Measurements from ENCODE around the gene DHTKD1.

DHTKD1 gene

DNA sequence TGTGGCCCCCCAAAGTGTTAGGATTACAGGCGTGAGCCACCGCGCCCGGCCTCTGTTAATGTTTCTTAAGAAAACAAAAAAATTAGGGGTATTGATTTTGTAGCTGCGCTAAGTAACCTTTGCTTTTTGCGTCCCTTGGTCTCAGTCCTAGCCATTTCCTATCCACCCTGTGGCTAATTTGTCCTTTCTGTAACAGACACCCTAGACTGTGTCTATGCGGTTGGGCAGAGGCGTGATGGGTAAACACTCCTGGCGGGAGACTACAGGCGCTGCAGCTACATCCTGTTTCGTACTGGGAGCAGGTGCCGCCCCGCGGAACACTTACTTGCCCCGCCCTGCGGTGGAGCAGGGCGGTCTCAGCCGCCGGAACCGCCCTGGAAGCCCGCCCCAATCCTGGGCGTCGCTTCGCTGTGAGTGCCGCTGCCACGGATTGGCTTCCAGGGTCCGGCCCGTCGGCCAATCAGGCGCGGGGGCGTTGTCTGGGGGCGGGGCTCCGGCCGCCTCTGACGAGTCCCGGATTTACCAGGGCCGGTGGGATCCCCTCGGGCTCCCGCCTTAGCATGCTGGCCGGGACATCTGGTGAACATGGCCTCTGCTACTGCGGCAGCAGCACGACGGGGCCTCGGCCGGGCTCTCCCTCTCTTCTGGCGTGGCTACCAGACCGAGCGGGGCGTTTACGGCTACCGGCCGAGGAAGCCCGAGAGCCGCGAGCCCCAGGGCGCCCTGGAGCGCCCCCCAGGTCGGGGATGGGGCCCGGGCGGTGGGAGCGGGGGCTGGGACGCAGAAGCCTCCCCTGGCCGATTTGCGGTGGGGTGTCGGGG lies at the start of gene DHTKD1:
Gene DHTKD1 (plus strand): TSS at position 506 of the 821 bp plus-strand sequence. CDS start 80 bp downstream, at position 586.
- H3K27ac ChIP-seq (ENCODE audit: low read length) = no peak within 1 kb of the TSS
- H3K36me3 ChIP-seq (ENCODE audit: control insufficient read depth, insufficient read depth, low read length) = no peaks in the 10 kb centered on the region
- peak within 1 kb of the TSS; percentile 80 for H3K4me3 ChIP-seq (ENCODE audit: low read length)
- H3K9me3 ChIP-seq (ENCODE audit: control insufficient read depth, insufficient read depth, low read length) = no peaks in the 10 kb centered on the region
- WGBS (ENCODE audit: insufficient coverage, insufficient read length) = no CpG with 5 or more reads among the region's 66 CpGs
- peaks cover 3% of the 10 kb centered on the region; the same call in 1 of the 2 replicates for H3K4me1 ChIP-seq (ENCODE audit: control insufficient read depth, insufficient read depth, low read length)
- H3K27me3 ChIP-seq (ENCODE audit: control insufficient read depth, insufficient read depth, low read length) = no peaks in the 10 kb centered on the region
- DNase-seq (ENCODE audit: low read depth, low spot score) = peak; percentile 89

GRCh38 chr10:12019283-12019971 lies 49.3 kb upstream of the DHTKD1 start:
- no peaks in the 10 kb centered on the region for H3K9me3 ChIP-seq (ENCODE audit: control insufficient read depth, insufficient read depth, low read length)
- H3K4me3 ChIP-seq (ENCODE audit: low read length) = no peak overlapping the region
- no peaks in the 10 kb centered on the region for H3K36me3 ChIP-seq (ENCODE audit: control insufficient read depth, insufficient read depth, low read length)
- H3K4me1 ChIP-seq (ENCODE audit: control insufficient read depth, insufficient read depth, low read length) = no peaks in the 10 kb centered on the region
- DNase-seq (ENCODE audit: low read depth, low spot score) = no peak
- no peak overlapping the region for H3K27ac ChIP-seq (ENCODE audit: low read length)
- whole genome bisulfite sequencing (ENCODE audit: insufficient coverage, insufficient read length) = no CpG with 5 or more reads among the region's 9 CpGs
- no peaks in the 10 kb centered on the region for H3K27me3 ChIP-seq (ENCODE audit: control insufficient read depth, insufficient read depth, low read length)

DNA sequence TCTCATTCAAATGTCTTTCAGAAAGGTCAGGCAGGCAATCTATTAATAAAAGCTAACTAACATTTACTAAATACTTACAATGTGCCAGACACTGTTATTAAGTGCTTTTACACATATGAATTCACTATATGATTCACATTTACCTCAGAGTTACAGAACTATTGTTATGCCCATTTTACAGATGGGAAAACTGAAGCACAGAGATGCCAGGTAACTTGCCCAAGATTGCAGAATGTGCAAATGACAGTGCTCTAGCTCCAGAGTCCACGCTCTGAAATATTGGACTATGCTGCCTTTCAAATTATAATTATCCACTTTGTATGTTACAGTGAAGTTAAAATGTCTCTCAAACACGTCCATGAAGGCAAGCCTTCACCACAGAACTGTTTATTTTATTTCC lies 48.2 kb upstream of the DHTKD1 start:
- Histone ChIP-seq H3K27me3 (ENCODE audit: control insufficient read depth, insufficient read depth, low read length) (no peaks in the 10 kb centered on the region), H3K9me3 (ENCODE audit: control insufficient read depth, insufficient read depth, low read length) (no peaks in the 10 kb centered on the region), H3K27ac (ENCODE audit: low read length) (no peak overlapping the region), H3K36me3 (ENCODE audit: control insufficient read depth, insufficient read depth, low read length) (no peaks in the 10 kb centered on the region), H3K4me3 (ENCODE audit: low read length) (no peak overlapping the region), H3K4me1 (ENCODE audit: control insufficient read depth, insufficient read depth, low read length) (no peaks in the 10 kb centered on the region)
- DNase-seq (ENCODE audit: low read depth, low spot score) = no peak
- no CpG with 5 or more reads among the region's 2 CpGs for WGBS (ENCODE audit: insufficient coverage, insufficient read length)

- no peaks in the 10 kb centered on the region for H3K9me3 ChIP-seq (ENCODE audit: control insufficient read depth, insufficient read depth, low read length)
- WGBS (ENCODE audit: insufficient coverage, insufficient read length) = no CpG with 5 or more reads among the region's 1 CpG
- H3K4me1 ChIP-seq (ENCODE audit: control insufficient read depth, insufficient read depth, low read length) = no peaks in the 10 kb centered on the region; the same call in 1 of the 2 replicates
- H3K36me3 ChIP-seq (ENCODE audit: control insufficient read depth, insufficient read depth, low read length) = no peaks in the 10 kb centered on the region
- no peak for DNase-seq (ENCODE audit: low read depth, low spot score)
- no peak overlapping the region for H3K4me3 ChIP-seq (ENCODE audit: low read length)
- no peak overlapping the region for H3K27ac ChIP-seq (ENCODE audit: low read length)
- H3K27me3 ChIP-seq (ENCODE audit: control insufficient read depth, insufficient read depth, low read length) = no peaks in the 10 kb centered on the region
Measured at GRCh38 chr10:12022580-12023257, 46.0 kb upstream of the DHTKD1 start.

GRCh38 chr10:12025591-12025990 lies 43.2 kb upstream of the DHTKD1 start:
- Histone ChIP-seq H3K27me3 (ENCODE audit: control insufficient read depth, insufficient read depth, low read length) (no peaks in the 10 kb centered on the region), H3K27ac (ENCODE audit: low read length) (no peak overlapping the region), H3K4me3 (ENCODE audit: low read length) (no peak overlapping the region), H3K9me3 (ENCODE audit: control insufficient read depth, insufficient read depth, low read length) (no peaks in the 10 kb centered on the region), H3K4me1 (ENCODE audit: control insufficient read depth, insufficient read depth, low read length) (no peaks in the 10 kb centered on the region; the same call in 1 of the 2 replicates), H3K36me3 (ENCODE audit: control insufficient read depth, insufficient read depth, low read length) (peaks cover 3% of the 10 kb centered on the region; the same call in 1 of the 2 replicates)
- DNase-seq (ENCODE audit: low read depth, low spot score) = no peak
- WGBS (ENCODE audit: insufficient coverage, insufficient read length) = no CpG with 5 or more reads among the region's 5 CpGs

DNA sequence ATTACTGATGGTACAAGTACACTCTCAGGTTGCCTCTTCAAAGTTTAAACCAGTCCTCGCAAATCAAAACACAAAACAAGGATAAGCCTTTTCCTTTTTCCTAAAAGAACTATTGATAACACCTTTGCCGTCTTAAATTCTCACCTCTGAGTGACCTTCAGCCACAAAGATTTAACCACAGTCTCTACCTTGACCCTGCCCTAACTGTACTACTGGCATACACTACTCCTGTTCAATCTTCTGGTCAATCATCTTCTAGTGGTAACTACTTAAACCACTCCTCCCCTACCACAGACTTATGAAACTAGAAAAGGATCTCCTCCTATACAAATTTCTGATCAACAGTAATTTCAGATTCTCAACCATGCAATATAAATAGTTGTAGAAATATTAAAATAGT lies 41.2 kb upstream of the DHTKD1 start:
- WGBS (ENCODE audit: insufficient coverage, insufficient read length) = no CpG with 5 or more reads among the region's 2 CpGs
- no peaks in the 10 kb centered on the region for H3K27me3 ChIP-seq (ENCODE audit: control insufficient read depth, insufficient read depth, low read length)
- H3K9me3 ChIP-seq (ENCODE audit: control insufficient read depth, insufficient read depth, low read length) = no peaks in the 10 kb centered on the region
- H3K4me1 ChIP-seq (ENCODE audit: control insufficient read depth, insufficient read depth, low read length) = no peaks in the 10 kb centered on the region; the same call in 1 of the 2 replicates
- H3K27ac ChIP-seq (ENCODE audit: low read length) = no peak overlapping the region
- no peak overlapping the region for H3K4me3 ChIP-seq (ENCODE audit: low read length)
- DNase-seq (ENCODE audit: low read depth, low spot score) = no peak
- H3K36me3 ChIP-seq (ENCODE audit: control insufficient read depth, insufficient read depth, low read length) = peaks cover 3% of the 10 kb centered on the region; the same call in 1 of the 2 replicates

GRCh38 chr10:12031404-12031803 lies 37.4 kb upstream of the DHTKD1 start:
- H3K36me3 ChIP-seq (ENCODE audit: control insufficient read depth, insufficient read depth, low read length) = peaks cover 6% of the 10 kb centered on the region; the same call in 1 of the 2 replicates
- H3K9me3 ChIP-seq (ENCODE audit: control insufficient read depth, insufficient read depth, low read length) = no peaks in the 10 kb centered on the region
- DNase-seq (ENCODE audit: low read depth, low spot score) = no peak

GRCh38 chr10:12036073-12036655 lies 32.6 kb upstream of the DHTKD1 start:
- H3K27ac ChIP-seq (ENCODE audit: low read length) = no peak overlapping the region
- H3K9me3 ChIP-seq (ENCODE audit: control insufficient read depth, insufficient read depth, low read length) = no peaks in the 10 kb centered on the region
- H3K36me3 ChIP-seq (ENCODE audit: control insufficient read depth, insufficient read depth, low read length) = peaks cover 3% of the 10 kb centered on the region; the same call in 1 of the 2 replicates
- H3K4me1 ChIP-seq (ENCODE audit: control insufficient read depth, insufficient read depth, low read length) = no peaks in the 10 kb centered on the region
- no CpG with 5 or more reads among the region's 3 CpGs for WGBS (ENCODE audit: insufficient coverage, insufficient read length)
- no peak overlapping the region for H3K4me3 ChIP-seq (ENCODE audit: low read length)
- DNase-seq (ENCODE audit: low read depth, low spot score) = no peak
- no peaks in the 10 kb centered on the region for H3K27me3 ChIP-seq (ENCODE audit: control insufficient read depth, insufficient read depth, low read length)

More at GRCh38 chr10:12031404-12031803, 37.4 kb upstream of the DHTKD1 start:
- no CpG with 5 or more reads among the region's 4 CpGs for WGBS (ENCODE audit: insufficient coverage, insufficient read length)
- H3K27me3 ChIP-seq (ENCODE audit: control insufficient read depth, insufficient read depth, low read length) = no peaks in the 10 kb centered on the region
- H3K27ac ChIP-seq (ENCODE audit: low read length) = no peak overlapping the region
- no peak overlapping the region for H3K4me3 ChIP-seq (ENCODE audit: low read length)
- no peaks in the 10 kb centered on the region; the same call in 1 of the 2 replicates for H3K4me1 ChIP-seq (ENCODE audit: control insufficient read depth, insufficient read depth, low read length)

DNA sequence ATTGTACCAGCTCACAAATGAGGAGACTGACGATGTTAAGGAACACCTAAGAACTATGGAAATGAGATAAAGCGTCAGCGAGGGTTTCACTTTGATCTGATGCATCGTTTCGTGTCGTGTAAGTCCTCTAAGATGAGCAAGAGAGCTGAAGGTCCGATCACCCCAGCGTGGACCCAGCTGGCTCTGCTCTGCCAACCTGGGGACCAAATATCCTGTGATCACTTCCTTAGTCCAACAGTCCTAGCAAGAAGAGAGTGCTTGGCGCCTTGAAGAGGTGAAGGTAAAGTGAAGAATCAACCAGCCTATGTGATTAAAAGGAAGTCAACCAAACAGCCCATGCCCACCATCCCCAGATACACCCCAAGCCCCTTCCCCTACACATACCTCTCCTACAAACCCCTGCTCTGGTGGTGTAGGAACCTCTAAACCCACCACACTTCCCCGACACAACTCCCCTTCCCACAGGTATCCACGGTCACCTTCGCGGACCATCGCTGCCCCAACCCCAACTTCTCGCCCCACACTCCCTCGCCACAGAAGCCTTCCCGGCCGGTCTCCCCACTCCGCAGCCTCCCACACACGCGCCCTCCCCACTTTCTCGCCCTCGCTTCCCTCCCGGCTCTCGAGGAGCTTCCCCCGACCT lies 26.9 kb upstream of the DHTKD1 start:
- Histone ChIP-seq H3K27ac (ENCODE audit: low read length) (no peak overlapping the region), H3K27me3 (ENCODE audit: control insufficient read depth, insufficient read depth, low read length) (no peaks in the 10 kb centered on the region), H3K9me3 (ENCODE audit: control insufficient read depth, insufficient read depth, low read length) (no peaks in the 10 kb centered on the region), H3K4me1 (ENCODE audit: control insufficient read depth, insufficient read depth, low read length) (no peaks in the 10 kb centered on the region), H3K4me3 (ENCODE audit: low read length) (peak overlapping the region; percentile 92), H3K36me3 (ENCODE audit: control insufficient read depth, insufficient read depth, low read length) (no peaks in the 10 kb centered on the region)
- WGBS (ENCODE audit: insufficient coverage, insufficient read length) = no CpG with 5 or more reads among the region's 26 CpGs
- DNase-seq (ENCODE audit: low read depth, low spot score) = no peak

All from iPS DF 6.9 (cell line).